Endothelial cell (in vitro differentiated cells): ENCODE results near the gene RNF212. TPM values are rescaled to one million over a fixed set of nuclear protein-coding genes. Genes with fewer than 3 reads are reported as not detected.

Source experiments
- DNase-seq: peaks from one replicate; pipeline ENCODE4 v3.0.0; 2021; ENCODE audit warnings: low spot score
- H3K27ac Mint-ChIP-seq: one replicate; pipeline ENCODE4 v1.8.0; 2021; ENCODE audit warnings: mixed read lengths, inconsistent platforms; ENCODE audit not compliant: unreplicated experiment
- H3K27me3 Mint-ChIP-seq: one replicate; pipeline ENCODE4 v1.8.0; 2021; ENCODE audit warnings: mild to moderate bottlenecking, moderate library complexity, mixed read lengths, inconsistent platforms; ENCODE audit not compliant: unreplicated experiment
- H3K36me3 Mint-ChIP-seq: one replicate; pipeline ENCODE4 v1.8.0; 2021; ENCODE audit warnings: mild to moderate bottlenecking, low read depth, mixed read lengths, inconsistent platforms; ENCODE audit not compliant: unreplicated experiment
- H3K4me1 Mint-ChIP-seq: one replicate; pipeline ENCODE4 v1.8.0; 2021; ENCODE audit warnings: mild to moderate bottlenecking, mixed read lengths, inconsistent platforms; ENCODE audit not compliant: unreplicated experiment
- H3K4me3 Mint-ChIP-seq: one replicate; pipeline ENCODE4 v1.8.0; 2021; ENCODE audit warnings: mild to moderate bottlenecking, mixed read lengths, inconsistent platforms; ENCODE audit not compliant: unreplicated experiment
- H3K9me3 Mint-ChIP-seq: one replicate; pipeline ENCODE4 v1.8.0; 2021; ENCODE audit warnings: mixed read lengths, inconsistent platforms; ENCODE audit not compliant: unreplicated experiment
- CTCF ChIP-seq: fragments of 200-600 bp; sonication (generic); IDR thresholded peaks from one replicate; pipeline ENCODE4 v1.5.0; 2021; ENCODE audit warnings: antibody characterized with exemption; ENCODE audit not compliant: unreplicated experiment
- total RNA-seq: library from RNA; stranded (reverse); fragmentation: NEBNext Ultra II Directional; extraction: Animal tissue kit (Norgen Biotek cat#: 25700); gene quantifications from one replicate; pipeline ENCODE4 v1.2.1, GENCODE V29; 2021; ENCODE audit not compliant: unreplicated experiment

Gene RNF212
- total RNA-seq, 1 donor from 2014 or later: 3.3 TPM

- Mint-ChIP-seq H3K4me3 (no peak overlapping the region), H3K27me3 (peaks cover 9% of the 10 kb centered on the region), H3K4me1 (no peaks in the 10 kb centered on the region), H3K27ac (no peak overlapping the region), H3K9me3 (no peaks in the 10 kb centered on the region), H3K36me3 (peaks cover 4% of the 10 kb centered on the region)
- TF ChIP-seq CTCF: no peak
- DNase-seq: no peak
Measured at GRCh38 chr4:1042352-1043055, 70.9 kb downstream of the RNF212 start.

GRCh38 chr4:1041936-1042330 is 71.4 kb downstream of the RNF212 start:
- H3K4me3 Mint-ChIP-seq: no peak overlapping the region
- no peak for DNase-seq
- no peaks in the 10 kb centered on the region for H3K9me3 Mint-ChIP-seq
- H3K27ac Mint-ChIP-seq: no peak overlapping the region
- no peak for TF ChIP-seq CTCF
- no peaks in the 10 kb centered on the region for H3K4me1 Mint-ChIP-seq
- peaks cover 9% of the 10 kb centered on the region for H3K27me3 Mint-ChIP-seq
- peaks cover 4% of the 10 kb centered on the region for H3K36me3 Mint-ChIP-seq

- Mint-ChIP-seq H3K4me1 (no peaks in the 10 kb centered on the region), H3K36me3 (no peaks in the 10 kb centered on the region), H3K27ac (no peak overlapping the region), H3K4me3 (no peak overlapping the region), H3K9me3 (no peaks in the 10 kb centered on the region), H3K27me3 (peaks cover 6% of the 10 kb centered on the region)
- TF ChIP-seq CTCF: no peak
- no peak for DNase-seq
Measured at GRCh38 chr4:1041147-1041935, 72.0 kb downstream of the RNF212 start.

GRCh38 chr4:1040344-1041146 is 72.8 kb downstream of the RNF212 start:
- Mint-ChIP-seq H3K36me3 (no peaks in the 10 kb centered on the region), H3K27ac (no peak overlapping the region), H3K4me1 (no peaks in the 10 kb centered on the region), H3K4me3 (no peak overlapping the region), H3K27me3 (peaks cover 6% of the 10 kb centered on the region), H3K9me3 (no peaks in the 10 kb centered on the region)
- no peak for DNase-seq
- no peak for TF ChIP-seq CTCF
